Activated CD4-positive, alpha-beta T cell treated with anti-CD3 and anti-CD28 coated beads, Interleukin-2, amount 50 U/mL, for 24 hours (primary cell): ENCODE results near the gene ATP5F1C.
"Not testable (repeated sequence)": the region's sequence is repeated elsewhere in the genome, so short reads cannot be mapped to it uniquely, and the experiment has no call there.

Source experiments
- DNase-seq, 2 donors: peaks; one replicate each; pipeline ENCODE4 v3.0.0-alpha.2; 2020; ENCODE audit warnings: low read depth in 1 of 2, low spot score in 1 of 2

The ATP5F1C gene

GRCh38 chr10:7787857-7788638 is at the start of gene ATP5F1C, which contains the start of gene KIN:
ATP5F1C (plus strand) TSS chr10:7788177; CDS start chr10:7788208, 31 bp downstream.
KIN (minus strand) TSS chr10:7787993; CDS start chr10:7787933, 60 bp downstream.
- peak; percentile 94 to 97 for DNase-seq

GRCh38 chr10:7738536-7739407 is 49.2 kb upstream of the ATP5F1C start:
- DNase-seq, result no peak

GRCh38 chr10:7744307-7744706 is 43.7 kb upstream of the ATP5F1C start:
- no peak for DNase-seq

- not testable (repeated sequence) for DNase-seq
Observed at GRCh38 chr10:7748637-7749036, 39.3 kb upstream of the ATP5F1C start.

- DNase-seq, result no peak
Observed at GRCh38 chr10:7750222-7750621, 37.8 kb upstream of the ATP5F1C start.

- DNase-seq, result no peak
Observed at GRCh38 chr10:7752251-7752650, 35.7 kb upstream of the ATP5F1C start.

GRCh38 chr10:7755103-7755502 is 32.9 kb upstream of the ATP5F1C start:
- no peak for DNase-seq

GRCh38 chr10:7756360-7756992 is 31.5 kb upstream of the ATP5F1C start:
- DNase-seq, result no peak

- no peak for DNase-seq
Observed at GRCh38 chr10:7763929-7764328, 24.0 kb upstream of the ATP5F1C start.

GRCh38 chr10:7766241-7766640 is 21.7 kb upstream of the ATP5F1C start:
- DNase-seq, result no peak

GRCh38 chr10:7767209-7767608 is 20.8 kb upstream of the ATP5F1C start:
- no peak for DNase-seq

GRCh38 chr10:7768417-7768816 is 19.6 kb upstream of the ATP5F1C start:
- DNase-seq, result no peak

GRCh38 chr10:7773845-7774801 is 13.9 kb upstream of the ATP5F1C start:
- no peak for DNase-seq

- no peak for DNase-seq
Observed at GRCh38 chr10:7776777-7777176, 11.2 kb upstream of the ATP5F1C start.

GRCh38 chr10:7782194-7782593 is 5.8 kb upstream of the ATP5F1C start:
- not testable (repeated sequence) for DNase-seq

GRCh38 chr10:7786430-7786829 is 1.5 kb upstream of the ATP5F1C start:
- no peak for DNase-seq

GRCh38 chr10:7787150-7787856 is 674 bp upstream of the ATP5F1C start:
- no peak for DNase-seq

GRCh38 chr10:7788639-7789286 is 786 bp downstream of the ATP5F1C start:
- no peak for DNase-seq

GRCh38 chr10:7789390-7789789 is 1.4 kb downstream of the ATP5F1C start:
- DNase-seq, result no peak
